ENCODE results near the gene CKAP2.
"Not testable (repeated sequence)": the region's sequence is repeated elsewhere in the genome, so short reads cannot be mapped to it uniquely, and the experiment has no call there.

Gene CKAP2, protein sequence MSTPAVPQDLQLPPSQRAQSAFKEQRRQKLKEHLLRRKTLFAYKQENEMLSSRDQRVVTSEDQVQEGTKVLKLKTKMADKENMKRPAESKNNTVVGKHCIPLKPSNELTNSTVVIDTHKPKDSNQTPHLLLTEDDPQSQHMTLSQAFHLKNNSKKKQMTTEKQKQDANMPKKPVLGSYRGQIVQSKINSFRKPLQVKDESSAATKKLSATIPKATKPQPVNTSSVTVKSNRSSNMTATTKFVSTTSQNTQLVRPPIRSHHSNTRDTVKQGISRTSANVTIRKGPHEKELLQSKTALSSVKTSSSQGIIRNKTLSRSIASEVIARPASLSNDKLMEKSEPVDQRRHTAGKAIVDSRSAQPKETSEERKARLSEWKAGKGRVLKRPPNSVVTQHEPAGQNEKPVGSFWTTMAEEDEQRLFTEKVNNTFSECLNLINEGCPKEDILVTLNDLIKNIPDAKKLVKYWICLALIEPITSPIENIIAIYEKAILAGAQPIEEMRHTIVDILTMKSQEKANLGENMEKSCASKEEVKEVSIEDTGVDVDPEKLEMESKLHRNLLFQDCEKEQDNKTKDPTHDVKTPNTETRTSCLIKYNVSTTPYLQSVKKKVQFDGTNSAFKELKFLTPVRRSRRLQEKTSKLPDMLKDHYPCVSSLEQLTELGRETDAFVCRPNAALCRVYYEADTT

DNA sequence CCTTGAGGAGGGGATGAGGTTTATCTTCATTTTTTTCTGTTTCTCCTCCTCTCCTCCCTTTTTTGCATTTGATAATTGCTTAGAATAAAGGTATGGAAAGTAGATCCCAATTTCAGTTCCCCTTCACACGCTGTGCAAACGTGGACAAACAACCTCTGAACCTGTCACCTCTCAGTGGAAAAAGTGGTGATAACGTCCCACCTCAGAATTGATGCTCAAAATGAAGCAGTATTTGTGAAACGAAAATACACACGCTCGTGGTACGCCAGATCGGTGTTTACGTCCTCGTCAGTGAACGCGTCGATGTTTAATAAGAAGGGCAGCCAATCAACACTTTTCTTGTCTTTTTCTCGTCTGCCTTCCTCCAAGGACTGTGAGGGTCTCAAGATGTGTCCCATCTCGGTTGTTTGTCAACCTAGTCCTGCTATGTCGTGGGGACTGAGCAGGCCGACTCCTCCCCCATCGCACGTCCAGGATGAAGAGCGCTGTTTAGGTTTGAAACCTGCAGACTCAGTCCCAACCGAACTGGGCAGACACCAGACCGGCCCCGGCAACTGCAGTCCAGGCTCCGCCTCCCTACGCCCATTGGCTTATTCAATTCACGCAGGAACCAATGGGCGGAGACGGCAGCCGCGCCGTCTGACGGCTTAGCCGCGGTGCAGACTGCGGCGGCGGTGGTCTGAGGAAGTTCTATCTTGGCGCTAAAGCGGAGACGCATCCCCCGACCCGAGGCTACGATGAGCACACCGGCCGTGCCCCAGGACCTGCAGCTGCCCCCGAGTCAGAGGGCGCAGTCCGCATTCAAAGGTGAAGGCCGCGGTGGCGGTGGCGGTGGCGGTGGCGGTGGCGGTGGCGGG lies at the start of gene CKAP2:
TSS of gene CKAP2 (plus strand) at position 659 of the 857 bp plus-strand sequence. CDS start at position 738, 79 bp downstream.
- peak; percentile 89 to 97 (median 94) for DNase-seq
- intact Hi-C loops (cut with DNase I): no loop called here

DNA sequence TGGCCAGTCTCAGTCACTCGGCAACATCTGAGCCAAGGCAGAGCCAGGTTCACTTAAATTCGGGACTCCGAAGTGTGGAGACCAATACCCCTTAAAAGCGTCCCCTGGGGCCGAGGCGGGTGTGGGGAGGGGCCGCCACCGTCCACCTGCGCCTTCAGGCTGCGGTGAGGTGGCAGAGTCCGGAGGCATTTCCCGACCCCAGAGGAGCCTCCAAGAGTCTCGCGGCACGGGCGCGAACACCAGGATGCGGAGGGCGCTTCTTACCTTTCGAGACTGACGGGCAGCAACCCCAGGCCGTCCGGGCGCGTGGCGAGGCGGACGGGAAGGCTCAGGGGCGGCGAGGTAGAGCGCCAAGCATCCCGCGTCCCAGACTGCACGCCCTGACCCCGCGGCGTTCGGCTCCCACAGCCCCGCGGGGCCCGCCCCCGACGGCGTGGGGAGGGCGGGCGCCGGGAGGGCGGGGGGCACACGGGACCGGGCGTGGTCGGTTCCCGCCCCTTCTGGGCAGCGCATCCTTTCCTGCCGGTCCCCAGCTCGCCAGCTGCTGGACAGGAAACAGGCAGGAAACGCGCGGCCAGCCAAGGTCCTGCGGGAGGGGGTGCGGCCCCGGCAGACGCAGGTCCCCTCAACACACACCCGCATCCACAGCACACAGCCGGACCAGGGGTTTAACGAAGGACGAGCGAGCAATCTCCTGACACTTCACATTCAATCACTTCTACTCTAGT lies 49.3 kb upstream of the CKAP2 start, which contains the start of gene THSD1:
TSS of gene THSD1 (minus strand) at position 406 of the 728 bp plus-strand sequence. CDS start 3,572 bp downstream, outside the sequence.
- peak in 26 of 42 donors; percentile 12 to 57 (median 28) for DNase-seq
- intact Hi-C loops (cut with DNase I): no loop called here

DNA sequence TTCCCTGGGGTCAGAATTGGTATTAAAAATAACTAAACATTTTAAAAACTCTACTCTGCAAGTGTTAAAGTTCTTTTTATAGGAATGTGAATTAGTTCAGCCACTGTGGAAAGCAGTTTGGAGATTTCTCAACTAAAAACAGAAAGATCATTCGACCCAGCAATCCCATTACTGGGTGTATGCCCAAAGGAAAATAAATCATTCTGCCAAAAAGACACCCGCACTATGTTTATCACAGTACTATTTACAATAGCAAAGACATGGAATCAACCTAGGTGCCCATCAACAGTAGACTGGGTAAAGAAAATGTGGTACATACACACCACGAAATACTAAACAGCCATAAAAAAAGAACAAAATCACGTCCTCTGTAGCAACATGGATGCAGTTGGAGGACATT lies 48.6 kb upstream of the CKAP2 start:
- intact Hi-C loops (cut with DNase I): no loop called here
- no peak for DNase-seq

DNA sequence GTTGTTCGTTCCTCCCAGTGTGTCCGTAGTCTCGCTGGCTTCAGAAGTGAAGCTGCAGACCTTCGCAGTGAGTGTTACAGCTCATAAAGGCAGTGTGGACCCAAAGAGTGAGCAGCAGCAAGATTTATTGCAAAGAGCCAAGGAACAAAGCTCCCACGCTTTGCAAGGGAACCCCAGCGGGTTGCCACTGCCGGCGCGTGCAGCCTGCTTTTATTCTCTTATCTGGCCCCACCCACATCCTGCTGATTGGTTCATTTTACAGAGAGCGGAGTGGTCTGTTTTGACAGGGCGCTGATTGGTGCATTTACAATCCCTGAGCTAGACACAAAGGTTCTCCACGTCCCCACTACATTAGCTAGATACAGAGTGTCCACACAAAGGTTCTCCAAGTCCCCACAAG lies 47.8 kb upstream of the CKAP2 start:
- DNase-seq; intact Hi-C loops (cut with DNase I): not testable (repeated sequence)

DNA sequence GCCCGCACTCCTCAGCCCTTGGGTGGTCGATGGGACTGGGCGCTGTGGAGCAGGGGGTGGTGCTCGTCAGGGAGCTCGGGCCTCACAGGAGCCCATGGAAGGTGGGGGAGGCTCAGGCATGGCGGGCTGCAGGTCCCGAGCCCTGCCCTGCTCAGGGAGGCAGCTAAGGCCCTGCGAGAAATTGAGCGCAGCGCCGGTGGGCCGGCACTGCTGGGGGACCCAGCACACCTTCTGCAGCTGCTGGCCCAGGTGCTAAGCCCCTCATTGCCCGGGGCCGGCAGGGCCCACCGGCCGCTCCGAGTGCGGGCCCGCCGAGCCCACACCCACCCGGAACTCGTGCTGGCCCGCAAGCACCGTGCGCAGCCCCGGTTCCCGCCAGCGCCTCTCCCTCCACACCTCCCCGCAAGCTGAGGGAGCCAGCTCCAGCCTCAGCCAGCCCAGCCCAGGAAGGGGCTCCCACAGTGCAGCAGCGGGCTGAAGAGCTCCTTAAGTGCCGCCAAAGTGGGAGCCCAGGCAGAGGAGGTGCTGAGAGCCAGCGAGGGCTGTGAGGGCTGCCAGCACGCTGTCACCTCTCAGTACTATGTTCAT lies 47.1 kb upstream of the CKAP2 start:
- intact Hi-C loops (cut with DNase I); DNase-seq: not testable (repeated sequence)

DNA sequence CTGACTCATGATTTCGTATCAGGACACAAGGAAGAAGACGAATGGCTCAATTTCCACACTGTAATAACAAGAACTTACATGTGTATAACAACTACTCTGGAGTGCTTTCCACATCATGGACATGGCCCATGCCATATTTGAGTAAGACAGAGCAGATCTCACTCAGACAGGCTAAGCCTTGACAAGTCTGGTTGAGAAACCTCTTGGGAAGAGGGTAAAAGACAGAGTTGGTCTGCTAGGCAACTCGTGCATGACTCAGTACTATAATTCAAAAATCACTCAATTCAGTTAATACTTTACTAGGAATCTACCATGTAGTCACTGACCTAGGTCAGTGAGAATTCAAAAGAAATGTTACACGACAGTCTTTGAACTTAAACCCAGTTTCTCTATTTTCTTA lies 43.6 kb upstream of the CKAP2 start:
- DNase-seq: no peak
- intact Hi-C loops (cut with DNase I): no loop called here

DNA sequence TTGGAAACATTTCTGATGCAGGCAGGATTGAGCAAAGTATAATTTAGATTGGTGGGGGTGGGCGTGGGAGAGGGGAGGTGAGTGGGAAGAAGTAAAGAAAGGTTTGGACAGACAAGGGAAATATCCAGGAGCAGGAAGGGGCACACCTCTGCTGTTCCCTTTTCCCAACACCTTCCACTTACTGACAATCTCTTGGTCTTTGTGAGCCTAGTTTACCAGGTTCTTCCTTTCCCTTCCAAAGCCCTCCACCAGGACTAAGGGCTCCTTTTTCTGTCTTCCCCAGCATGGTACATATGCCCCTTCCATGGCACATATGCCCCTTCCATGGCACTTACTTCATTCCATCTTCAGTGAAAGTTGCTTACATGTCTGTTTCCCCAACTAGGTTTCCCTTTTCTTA lies 43.1 kb upstream of the CKAP2 start:
- intact Hi-C loops (cut with DNase I): no loop called here

DNA sequence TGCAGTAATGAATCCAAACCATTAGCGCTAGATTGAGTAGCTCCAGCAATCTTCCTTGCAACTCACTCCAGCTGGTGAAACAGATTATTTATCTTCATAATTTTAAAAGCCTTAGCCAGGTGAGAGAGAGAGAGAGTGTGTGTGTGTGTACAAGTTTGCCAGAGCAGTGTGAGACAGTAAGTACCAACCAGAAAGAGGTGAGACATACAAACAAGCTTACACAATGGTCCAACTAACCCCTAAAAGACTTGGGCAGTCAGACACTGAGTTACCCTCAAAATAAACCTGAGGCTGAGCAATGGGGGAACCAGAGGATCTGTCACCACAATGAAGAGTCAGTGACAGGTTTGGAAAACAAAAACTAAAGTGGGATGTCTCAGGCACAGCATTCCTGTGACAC lies 41.2 kb upstream of the CKAP2 start:
- intact Hi-C loops (cut with DNase I): no loop called here

More for the DNA sequence above, 43.1 kb upstream of the CKAP2 start:
- no peak for DNase-seq

DNA sequence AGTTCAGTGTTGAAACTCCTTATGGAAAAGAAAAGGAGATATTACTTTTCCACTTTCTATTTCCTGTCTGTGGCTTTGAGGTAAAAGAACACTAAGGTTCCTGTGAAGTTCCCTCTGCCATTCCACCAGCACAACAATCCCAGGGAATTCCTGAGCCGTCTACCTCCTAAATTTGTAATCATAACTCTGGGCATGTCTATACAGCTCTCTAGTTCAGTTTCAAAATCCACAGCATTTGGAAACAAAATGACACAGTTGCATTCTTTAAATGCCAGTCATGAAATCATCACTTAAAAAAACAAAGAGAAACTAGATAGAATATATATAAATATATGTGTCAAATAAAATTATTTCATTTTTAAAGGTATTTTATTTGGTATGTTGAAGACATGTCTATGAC lies 40.3 kb upstream of the CKAP2 start:
- intact Hi-C loops (cut with DNase I): no loop called here
- DNase-seq: no peak

More for the DNA sequence above, 41.2 kb upstream of the CKAP2 start:
- no peak for DNase-seq

DNA sequence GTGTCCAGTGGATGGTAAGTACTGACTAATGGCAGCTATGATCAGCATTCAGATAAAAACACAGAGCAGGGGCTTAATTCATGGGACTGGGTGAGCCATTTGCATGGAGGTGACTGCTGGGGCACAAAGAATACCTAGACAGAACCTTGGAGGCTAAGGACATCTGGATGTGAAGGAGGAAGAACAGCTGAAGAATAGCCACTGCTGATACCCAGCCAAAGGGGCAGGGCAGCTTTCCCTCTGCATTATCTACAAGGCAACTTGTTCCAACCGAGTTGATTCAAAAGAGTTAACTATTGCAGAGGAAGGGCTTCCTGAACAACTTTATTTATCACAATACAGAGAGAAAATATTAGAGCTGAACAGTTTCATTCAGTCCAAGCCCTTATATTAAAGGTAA lies 36.2 kb upstream of the CKAP2 start:
- intact Hi-C loops (cut with DNase I): no loop called here
- no peak for DNase-seq

DNA sequence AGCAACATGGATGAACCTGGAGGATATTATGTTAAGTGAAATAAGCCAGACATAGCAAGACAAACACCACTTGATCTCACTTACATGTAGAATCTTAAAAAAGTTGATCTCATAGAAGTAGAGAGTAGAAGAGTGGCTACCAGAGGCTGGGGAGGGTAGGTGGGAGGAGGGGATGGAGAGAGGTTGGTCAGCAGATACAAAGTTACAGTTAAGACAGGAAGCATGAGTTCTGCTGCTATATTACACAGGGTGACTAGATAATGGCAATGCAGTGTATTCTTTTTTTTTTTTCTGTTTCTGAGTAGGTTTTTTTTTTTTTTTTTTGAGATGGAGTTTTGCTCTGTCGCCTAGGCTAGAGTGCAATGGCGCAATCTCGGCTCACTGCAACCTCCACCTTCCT lies 34.1 kb upstream of the CKAP2 start:
- DNase-seq: no peak
- intact Hi-C loops (cut with DNase I): no loop called here

DNA sequence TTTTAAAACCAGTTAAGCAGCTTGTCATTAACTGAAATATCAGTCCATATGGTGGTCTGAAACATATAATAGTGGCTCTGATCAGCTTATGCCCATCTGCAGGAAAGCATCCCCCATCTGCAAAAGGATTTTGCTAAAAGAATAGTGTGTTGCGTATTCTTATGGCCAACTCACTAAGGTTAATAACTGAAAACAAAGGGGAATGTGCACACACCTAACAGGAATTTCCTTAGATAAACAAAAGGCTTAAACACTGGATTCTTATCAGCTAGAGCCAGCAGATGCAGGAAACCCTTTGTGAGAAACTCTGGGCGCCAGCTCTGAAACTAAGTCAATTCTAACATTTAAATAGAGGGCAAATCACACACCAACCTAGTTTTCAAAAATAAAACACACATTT lies 27.0 kb upstream of the CKAP2 start:
- intact Hi-C loops (cut with DNase I): no loop called here
- no peak for DNase-seq

DNA sequence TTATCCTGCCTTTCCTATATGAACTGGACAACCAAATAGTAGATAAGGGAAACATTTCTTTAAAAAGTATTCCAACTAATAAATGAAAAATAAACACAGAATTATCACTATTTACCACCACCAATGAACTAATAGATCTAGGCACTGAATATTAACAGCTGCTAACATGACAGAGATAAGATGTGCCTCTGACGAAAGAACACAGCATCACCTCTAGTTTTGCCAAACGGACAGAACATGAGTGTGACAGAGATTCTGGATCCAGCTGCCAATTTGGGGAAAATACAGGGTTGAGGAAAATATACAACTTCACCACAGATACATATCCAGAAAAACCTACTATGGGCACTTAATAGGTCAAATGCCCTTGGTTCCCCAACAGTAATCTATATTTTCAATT lies 22.8 kb upstream of the CKAP2 start:
- DNase-seq: no peak
- intact Hi-C loops (cut with DNase I): no loop called here

DNA sequence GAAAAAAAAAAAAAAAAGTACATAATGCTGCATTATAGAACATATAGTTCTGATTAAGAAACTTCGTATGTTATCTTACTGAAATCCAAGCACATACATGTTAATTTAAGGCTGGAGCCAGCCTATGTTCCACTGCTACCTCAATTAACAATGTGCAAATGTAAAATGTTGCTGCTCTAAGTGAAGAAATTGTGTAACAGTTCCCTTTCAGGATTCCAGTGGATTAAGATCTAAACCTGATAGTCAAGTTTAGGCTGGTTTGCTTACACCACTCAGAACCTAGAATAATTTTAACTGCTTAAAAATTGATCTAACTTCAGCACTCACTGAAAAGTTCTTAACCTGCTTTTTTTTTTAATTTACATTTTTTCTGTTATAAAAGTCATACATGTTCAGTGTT lies 9.0 kb upstream of the CKAP2 start:
- DNase-seq: no peak
- intact Hi-C loops (cut with DNase I): loop anchor here (5.0 kb wide), 1 partner anchor 99 kb away; no protein-coding TSS in a partner anchor

DNA sequence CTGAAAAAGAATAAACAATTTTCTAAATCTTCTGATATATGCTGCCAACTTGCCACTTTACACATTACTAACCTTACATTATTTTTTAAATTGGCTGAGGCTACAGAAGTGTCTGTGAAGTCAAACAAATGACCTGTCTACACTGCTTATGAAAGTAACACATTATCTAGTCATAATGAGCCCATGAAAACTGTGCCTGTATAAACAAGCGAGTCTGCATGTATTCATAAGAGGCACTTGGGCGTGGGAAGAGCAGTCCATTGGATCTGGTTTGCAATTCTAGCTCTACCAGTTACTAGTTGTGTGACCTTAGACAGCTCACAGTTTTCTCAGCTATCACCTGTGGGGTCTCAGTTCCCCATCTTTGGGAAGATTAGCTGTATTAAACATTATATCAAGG lies 7.9 kb upstream of the CKAP2 start:
- intact Hi-C loops (cut with DNase I): loop anchor here (5.0 kb wide), 1 partner anchor 100 kb away; no protein-coding TSS in a partner anchor
- no peak for DNase-seq

DNA sequence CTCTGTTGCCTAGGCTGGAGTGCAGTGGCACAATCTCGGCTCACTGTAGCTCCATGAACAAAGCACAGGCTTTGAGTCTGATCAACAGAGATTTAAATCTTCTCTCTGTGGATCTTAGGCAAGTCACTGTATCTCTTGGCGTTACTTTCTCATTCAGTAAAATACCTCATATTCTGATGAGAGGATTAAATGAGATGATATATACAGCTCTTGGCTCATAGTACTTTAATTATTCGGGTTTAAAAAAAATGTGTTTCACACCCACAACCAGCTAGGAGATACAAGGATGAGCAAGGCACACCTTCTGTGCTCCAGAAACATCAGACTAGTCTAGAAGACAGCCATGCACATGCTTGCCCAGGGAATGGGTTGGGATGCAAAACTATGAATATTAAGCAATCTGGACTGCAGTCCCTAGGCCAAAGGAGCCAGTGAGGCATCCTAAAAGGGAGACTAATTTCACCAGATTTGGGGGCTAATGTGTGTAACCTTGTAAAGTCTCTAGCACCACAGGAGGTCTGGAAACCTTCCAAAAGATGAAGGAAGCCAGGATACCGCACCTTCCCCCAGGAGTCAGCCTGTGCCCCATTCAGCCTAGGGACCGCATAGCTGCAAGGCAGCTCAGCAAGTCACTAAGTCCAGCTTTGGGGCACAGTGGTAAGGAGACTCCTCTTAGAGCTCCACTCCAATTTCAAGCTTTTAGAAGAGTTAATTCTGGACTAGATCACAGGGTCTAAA lies 7.3 kb upstream of the CKAP2 start:
- intact Hi-C loops (cut with DNase I): loop anchor here (5.0 kb wide), 1 partner anchor 101 kb away; no protein-coding TSS in a partner anchor
- no peak for DNase-seq

DNA sequence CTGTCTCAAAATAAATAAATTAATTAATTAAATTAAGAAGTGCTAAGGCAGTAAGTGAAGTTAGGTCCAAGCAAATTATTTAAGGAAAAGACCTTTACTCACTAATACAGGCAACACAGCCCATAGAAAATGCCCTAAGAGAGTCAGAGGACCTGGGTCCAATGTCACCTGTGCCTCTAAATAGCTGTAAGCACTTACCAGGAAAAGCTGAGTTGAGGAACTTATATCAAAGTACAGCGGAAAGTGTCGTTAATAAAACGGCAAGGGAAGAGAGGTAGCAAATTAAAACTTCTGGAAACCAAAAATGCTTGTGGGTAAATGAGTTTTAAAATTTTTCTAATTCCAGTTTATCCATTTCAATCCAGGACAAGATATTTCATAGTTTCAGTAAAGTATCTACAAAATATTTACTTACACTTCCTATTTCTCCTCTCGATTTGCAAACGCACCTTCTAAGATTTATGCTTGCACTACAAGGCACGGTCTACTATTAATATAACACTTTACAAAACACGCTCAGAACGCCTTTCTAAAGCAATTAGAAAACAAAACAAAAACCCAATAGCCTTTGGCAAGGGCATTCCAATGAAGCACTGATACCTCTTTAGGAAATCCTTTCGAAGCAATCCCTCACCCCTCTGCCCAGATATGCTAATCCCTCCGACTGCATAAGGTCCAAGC lies 5.8 kb upstream of the CKAP2 start:
- DNase-seq: no peak
- intact Hi-C loops (cut with DNase I): loop anchor here (5.0 kb wide), 1 partner anchor 102 kb away; no protein-coding TSS in a partner anchor

Measured in head of caudate nucleus (tissue), 42 donors.